AG10803 (cell line): ENCODE results near the gene FOLR1.
A peak's percentile ranks its signal among the peaks of the same experiment; 100 is the strongest.

Experiments
- DNase-seq: peaks from one replicate; pipeline ENCODE4 v3.0.0; 2010; ENCODE audit warnings: low read depth
- H3K4me3 ChIP-seq: 2 replicates; pipeline ENCODE4 v1.5.1; 2011; ENCODE audit warnings: mild to moderate bottlenecking, low read length, control low read depth
- TF ChIP-seq, protein P1 (sequence below): conservative IDR thresholded peaks from 2 replicates; pipeline ENCODE4 v1.5.1; 2011; ENCODE audit warnings: mild to moderate bottlenecking, low read length, control low read depth, inconsistent platforms

Gene FOLR1

DNA sequence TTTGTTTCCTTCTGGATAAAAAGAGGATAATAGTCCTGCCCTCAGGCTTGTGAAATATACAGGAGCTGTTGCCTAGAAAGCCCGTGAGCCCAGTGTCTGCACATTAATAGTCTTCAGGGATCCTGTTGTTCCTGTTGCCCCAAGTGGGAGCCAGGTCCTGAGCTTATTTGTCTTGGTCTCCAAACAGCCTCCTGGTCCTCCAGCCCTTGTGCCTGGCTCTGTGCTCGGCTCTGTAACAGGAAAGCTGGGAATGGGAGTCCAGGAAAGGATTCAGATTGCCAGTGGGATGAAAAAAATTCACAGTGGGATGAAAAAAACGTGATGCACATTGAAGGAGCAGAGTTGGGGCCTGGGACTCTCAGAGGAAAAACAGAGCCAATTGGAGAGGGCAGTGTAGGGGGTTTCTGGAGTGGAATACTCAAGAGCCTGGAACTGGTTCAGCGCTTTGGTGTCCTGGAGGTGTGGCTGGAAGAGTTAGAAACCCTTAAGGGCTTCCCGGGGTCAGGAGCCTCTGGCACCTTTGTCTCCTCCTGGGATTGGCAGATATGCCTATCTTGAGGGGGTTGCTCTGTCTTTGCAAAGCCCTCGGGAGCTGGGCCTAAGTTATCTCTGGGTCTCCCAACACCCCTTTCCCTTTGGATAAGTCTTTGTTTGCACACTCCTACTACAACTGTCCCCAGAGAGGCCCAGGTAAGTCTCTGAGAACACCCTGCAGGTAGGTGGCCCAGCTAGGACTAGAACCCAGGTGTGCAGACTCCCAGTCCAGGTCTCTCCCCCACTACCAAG lies 30.4 kb downstream of the FOLR1 start:
- peak overlapping the region; percentile 95 for H3K4me3 ChIP-seq
- DNase-seq: no peak
- TF ChIP-seq, protein P1, sequence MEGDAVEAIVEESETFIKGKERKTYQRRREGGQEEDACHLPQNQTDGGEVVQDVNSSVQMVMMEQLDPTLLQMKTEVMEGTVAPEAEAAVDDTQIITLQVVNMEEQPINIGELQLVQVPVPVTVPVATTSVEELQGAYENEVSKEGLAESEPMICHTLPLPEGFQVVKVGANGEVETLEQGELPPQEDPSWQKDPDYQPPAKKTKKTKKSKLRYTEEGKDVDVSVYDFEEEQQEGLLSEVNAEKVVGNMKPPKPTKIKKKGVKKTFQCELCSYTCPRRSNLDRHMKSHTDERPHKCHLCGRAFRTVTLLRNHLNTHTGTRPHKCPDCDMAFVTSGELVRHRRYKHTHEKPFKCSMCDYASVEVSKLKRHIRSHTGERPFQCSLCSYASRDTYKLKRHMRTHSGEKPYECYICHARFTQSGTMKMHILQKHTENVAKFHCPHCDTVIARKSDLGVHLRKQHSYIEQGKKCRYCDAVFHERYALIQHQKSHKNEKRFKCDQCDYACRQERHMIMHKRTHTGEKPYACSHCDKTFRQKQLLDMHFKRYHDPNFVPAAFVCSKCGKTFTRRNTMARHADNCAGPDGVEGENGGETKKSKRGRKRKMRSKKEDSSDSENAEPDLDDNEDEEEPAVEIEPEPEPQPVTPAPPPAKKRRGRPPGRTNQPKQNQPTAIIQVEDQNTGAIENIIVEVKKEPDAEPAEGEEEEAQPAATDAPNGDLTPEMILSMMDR: no peak

DNA sequence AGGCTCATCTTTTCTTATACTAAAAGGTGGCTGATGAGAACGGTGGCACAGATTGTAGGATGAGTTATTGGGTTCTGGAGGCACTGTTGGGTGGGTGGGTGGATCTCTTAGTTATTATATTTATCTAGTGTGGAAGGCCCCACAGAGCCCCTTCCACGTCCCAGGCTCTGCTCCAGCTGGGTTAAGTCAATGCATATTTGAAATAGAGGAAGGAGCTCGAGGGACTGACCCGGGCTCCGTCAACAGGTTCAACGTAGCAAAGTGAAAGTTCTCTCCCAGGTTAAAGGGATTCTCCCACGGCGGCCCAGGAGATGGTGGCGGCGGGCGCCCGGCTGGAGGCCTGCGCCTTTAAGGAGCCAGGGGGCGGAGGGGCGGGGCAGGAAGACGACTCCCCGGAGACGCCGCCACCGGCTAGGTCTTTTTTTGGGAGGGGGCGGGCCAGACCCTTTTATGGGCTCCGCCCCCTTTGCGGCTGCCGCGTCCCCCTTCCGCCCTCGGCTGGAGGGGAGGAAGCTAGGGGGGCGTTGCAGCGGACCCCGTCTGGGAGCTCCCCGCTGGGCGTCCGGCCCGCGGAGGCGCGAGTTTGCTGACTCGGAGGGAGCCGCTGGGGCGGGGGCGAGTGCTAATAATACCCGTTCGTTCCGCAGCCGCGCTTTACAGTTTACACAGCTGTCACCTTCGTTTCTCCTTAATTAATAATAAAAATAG lies 31.1 kb downstream of the FOLR1 start:
- peak overlapping the region; percentile 95 for H3K4me3 ChIP-seq
- TF ChIP-seq, protein P1: peak; percentile 28; the same call in 1 of the 2 replicates
- peak; percentile 87 for DNase-seq

DNA sequence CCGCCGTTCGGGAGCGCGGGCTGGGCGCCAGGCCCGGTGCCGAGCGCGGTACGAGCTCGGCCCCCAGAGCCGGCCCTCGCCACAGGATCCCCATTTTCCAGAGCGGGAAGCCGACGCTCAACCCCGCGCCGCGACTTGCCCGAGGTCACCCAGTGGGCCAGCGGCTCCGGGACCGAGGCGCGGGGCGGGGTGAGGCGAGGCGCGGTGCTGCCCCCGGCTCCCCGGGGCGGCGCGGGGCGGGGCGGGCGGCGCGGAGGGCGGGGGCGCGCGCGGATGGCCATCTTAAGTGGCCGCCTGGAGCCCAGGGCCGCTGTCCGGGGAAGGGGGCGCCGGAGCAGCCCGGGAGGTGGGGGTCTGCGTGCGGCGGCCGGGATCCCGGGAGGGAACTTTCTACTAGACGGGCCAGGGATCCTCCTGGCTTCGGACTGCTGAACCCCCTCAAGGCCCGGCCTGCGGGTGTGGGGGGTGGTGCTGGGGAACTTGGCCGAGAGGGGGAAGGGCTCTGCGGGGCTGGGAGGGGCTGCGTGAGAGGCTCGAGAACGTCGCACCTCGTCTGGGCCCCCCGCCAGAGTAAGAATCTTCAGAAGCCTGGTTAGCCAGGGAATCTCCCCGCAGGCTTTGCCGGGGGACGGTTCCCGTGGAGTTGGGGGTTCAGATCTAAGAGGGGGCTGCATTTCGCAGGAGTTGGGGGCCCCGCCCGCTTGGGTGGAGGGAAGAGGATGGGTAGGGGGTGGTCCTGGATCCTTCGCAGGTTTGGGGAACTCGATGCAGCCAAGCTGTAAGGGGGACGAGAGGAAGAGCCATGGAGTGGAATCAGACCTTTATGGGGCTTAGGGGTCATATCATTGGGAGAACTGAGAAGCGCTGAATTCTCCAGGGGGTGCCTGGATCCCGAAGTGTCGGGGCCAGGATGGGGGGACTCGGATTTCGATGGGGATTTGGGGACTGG lies 31.9 kb downstream of the FOLR1 start:
- TF ChIP-seq, protein P1: no peak
- peak; percentile 70 for DNase-seq
- peak overlapping the region; percentile 95 for H3K4me3 ChIP-seq

DNA sequence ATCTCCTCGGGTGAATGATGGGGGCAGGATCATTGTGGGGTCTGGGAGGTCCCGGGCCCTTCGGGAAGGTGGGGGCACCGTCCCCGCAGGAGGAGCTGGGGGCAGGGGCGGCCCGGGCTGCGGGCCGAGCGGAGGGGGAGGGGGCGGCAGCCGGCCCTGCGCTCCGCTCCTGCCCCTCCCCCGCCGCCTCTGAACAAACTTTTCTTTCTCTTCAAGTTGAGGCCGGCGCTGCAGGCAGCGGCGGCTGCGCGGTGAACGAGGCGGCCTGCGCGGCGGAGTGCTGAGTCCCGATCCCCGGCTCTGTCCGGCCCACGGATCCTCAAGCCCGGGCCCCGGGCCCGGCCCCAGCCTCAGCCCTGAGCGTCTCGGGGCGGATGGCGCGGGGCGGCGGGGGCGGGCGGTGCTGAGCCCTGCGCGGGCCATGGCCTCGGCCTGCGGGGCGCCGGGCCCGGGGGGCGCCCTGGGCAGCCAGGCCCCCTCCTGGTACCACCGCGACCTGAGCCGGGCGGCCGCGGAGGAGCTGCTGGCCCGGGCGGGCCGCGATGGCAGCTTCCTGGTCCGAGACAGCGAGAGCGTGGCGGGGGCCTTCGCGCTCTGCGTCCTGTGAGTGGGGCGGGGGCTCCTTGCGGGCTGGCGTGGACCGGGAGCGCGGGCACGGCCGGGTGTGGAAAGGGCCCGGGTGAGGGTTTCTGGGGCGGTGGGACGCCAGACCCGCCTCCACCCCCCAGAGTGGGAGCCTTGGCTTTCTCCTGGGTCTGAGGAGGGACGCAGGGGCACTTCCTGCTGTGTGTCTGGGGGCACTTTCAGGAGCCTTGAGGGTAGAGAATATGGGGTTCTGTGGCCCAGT lies 32.8 kb downstream of the FOLR1 start, which contains the start of gene INPPL1:
INPPL1 (plus strand) TSS at position 204 of the 847 bp plus-strand sequence; CDS start at position 422, 218 bp downstream.
- DNase-seq: no peak
- H3K4me3 ChIP-seq: peak within 1 kb of the TSS; percentile 95
- TF ChIP-seq, protein P1: no peak

DNA sequence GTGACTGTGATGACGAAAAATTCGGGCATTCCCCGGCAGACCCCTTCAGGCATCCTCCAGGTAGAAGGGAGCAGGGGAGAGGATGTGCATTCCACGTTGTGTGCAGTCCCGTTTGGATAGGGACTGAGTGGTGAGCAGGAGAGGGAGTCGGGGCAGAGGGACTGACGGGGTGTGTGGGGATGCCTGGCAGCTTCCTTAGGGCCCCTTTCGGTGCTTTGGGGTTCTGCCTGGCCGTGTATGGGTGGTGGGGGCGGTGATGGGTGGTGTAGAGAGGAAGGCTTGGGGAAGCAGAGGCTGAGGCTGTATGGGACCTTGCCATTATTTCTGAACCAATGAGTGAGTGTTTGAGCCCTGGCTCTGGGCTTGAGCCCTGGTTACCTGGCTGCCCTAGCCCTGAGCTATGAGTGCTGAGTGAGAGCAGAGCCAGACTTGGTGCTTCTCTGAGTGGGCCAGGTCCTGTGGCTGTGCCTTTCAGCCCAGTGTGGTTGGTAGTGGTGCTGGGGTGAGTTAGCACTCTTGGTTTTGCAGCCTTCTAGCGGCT lies 33.5 kb downstream of the FOLR1 start:
- no peak for DNase-seq
- TF ChIP-seq, protein P1: no peak
- peak overlapping the region; percentile 95 for H3K4me3 ChIP-seq

DNA sequence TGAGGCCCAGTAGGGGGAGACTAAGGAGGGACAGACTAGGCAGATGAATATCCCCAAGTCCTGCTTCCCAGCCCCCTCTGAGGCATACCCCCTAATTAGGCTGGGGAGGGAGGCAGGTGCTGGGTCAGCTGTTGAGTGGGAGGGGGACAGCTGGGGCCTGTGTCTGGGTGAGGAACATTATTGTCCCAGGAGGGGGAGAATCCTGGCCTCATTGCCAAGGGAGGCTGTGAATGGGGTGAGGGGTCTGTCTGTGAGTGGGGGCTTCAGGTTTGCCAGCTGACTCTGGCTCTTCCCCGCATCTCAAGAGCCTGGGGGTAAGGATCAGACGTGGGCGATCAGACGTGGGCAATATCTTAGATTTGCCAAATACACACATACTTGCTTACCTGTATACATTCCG lies 34.8 kb downstream of the FOLR1 start:
- TF ChIP-seq, protein P1: no peak
- H3K4me3 ChIP-seq: no peak overlapping the region
- no peak for DNase-seq
